Tibial nerve (tissue), 4 donors: ENCODE results near the gene CNTN2.

Experiments
- CTCF ChIP-seq, 5 experiments: fragments of 200-600 bp in 3 of 5; fragments of 450-650 bp in 2 of 5; sonication (generic) in 3 of 5; IDR thresholded peaks; one replicate each; pipeline ENCODE4 v1.5.1; 2016 to 2019; ENCODE audit warnings: antibody characterized with exemption in 5 of 5, mild to moderate bottlenecking in 3 of 5, moderate library complexity in 2 of 5
- EP300 ChIP-seq, 2 donors: sonication (generic); formaldehyde crosslinking; IDR thresholded peaks; one replicate each; pipeline ENCODE4 v1.6.1; 2017; ENCODE audit warnings: antibody characterized with exemption in 2 of 2, mild to moderate bottlenecking in 1 of 2
- POLR2A ChIP-seq, 2 donors: fragments of 450-650 bp; IDR thresholded peaks; one replicate each; pipeline ENCODE4 v1.6.1; 2017; ENCODE audit warnings: antibody characterized with exemption in 2 of 2, mild to moderate bottlenecking in 2 of 2, moderate library complexity in 2 of 2

- TF ChIP-seq CTCF (IDR thresholded peaks at IDR 0.05) = no peak
- TF ChIP-seq POLR2A (IDR thresholded peaks at IDR 0.05) = no peak
- no peak for TF ChIP-seq EP300 (IDR thresholded peaks at IDR 0.05)
Observed at GRCh38 chr1:205058853-205059252, 15.8 kb downstream of the CNTN2 start.
